Activated CD8-positive, alpha-beta memory T cell treated with anti-CD3 and anti-CD28 coated beads for 4 hours (primary cell): ENCODE measurements around the gene GRK6.
A peak's percentile ranks its signal among the peaks of the same experiment; 100 is the strongest.

Source experiments
- DNase-seq, 2 donors: peaks; one replicate each; pipeline ENCODE4 v3.0.0-alpha.2; 2020; ENCODE audit warnings: low read depth in 2 of 2

The GRK6 gene

DNA sequence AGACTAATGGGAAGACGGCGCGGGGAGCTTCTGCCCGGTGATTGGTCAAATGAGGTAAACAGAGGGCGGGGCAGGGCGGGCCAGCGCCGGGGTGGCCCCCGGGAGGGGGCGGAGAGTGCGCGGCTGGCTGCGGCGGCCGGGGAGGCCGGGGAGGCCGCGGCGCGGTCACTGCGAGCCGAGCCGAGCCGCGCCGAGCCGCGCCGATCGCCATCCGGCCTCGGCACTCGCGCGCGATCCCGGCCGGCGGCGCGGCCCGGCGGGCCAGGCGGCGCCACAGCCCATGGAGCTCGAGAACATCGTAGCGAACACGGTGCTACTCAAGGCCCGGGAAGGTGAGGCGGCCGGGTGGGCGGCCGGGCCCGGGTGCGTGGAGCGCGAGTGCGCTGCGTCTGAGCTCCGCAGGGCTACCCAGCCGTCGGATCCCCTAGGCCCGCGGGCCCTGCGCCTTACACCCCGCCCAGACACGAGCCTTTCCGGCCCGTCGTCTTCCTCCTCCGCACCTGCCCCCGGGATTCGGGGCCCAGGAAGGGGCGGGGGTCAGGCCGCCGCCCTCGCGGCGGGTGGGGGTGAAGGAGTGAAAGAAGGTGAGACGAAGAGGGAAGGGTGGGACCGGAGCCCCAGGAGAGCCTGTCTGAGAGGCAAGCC lies at the start of gene GRK6:
GRK6 (plus strand) TSS at position 111 of the 645 bp plus-strand sequence; CDS start at position 281, 170 bp downstream.
- no peak for DNase-seq

DNA sequence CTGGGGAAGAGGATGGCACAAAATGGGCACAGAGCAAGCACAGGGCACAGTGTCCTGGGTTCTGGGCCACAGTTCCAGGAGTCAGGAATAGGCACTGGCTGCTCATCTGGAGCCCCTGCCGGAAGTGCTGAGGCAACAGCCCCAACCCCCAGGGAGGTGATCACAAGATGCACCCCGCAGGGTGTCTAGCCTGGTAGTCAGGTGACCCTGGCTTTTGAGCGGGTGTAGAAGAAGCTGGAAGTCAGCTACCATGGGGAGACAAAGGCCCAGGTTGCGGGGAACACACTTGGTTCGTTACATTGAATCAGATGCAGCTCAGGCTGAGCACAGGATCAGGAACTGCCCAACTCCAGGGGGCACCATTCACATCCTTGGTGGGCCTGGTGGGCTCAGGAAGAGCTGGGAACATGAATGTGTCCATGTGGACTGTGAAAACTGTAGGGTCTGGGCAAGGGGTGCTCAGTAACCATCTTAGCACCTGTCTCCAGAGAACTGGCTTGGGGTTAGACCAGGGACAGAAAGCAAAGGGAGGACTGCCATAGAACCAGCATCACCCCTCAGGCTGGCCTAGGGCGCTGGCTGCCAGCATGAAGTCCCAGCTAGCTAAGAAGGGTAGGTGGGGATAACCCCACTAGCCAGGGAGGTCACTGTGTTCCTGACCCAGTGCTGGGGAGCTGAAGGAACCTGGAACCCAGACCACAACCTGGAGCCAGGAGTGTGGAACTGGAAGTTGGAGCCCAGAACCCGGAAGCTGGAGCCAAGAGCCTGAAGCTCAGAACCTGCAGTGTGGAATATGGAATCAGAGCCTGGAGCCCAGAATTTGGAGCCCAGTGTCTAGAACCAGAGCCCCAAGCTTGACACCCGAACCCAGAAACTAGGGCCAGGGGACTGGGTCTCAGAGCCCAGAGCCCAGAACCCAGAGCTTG lies 48.4 kb upstream of the GRK6 start:
- DNase-seq = no peak

DNA sequence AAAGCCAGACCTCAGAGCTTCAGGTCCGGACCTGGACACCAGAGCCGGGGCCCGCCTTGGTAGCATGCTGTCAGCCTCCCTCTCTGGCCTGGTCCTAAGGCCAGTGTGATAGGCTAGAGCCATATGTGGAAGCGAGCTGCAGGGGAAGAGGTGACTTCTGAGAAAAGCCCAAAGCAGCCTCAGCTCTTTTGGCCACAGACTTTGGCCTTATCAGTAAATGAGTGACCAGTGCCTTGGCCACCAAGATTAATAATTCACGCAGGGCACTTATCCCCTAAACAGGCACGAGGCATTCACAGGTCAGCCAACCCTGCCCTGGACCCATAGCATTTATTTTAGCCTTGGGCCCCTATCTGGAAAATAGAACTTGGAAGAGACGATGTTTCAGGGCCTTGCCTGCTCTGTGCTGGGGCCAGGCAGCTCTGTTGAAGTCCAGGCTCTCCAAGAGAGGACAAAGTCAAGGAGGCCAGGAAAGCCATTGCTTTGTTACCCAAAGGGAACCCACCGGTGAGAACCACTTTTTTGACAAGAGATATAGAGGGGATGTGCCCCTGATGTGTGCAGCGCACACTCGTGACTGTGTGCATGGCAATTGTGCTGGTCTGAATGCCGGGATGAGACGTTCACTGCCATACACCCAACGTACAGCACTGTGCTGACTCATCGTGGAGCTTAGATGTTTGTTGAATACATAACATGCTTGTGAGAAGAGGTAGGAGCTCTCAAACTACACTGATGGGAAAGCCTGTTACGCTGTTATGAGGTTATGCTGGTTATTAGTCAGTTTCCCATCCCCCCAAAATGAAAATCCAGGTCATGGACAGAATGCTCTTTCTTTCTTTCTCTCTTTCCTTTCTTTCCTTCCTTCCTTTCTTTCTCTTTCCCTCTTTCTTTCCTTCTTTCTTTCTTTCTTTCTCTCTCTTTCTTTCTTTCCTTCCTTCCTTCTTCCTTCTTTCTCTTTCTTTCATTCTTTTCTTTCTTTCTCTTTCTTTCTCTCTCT lies 47.3 kb upstream of the GRK6 start:
- no peak for DNase-seq

DNA sequence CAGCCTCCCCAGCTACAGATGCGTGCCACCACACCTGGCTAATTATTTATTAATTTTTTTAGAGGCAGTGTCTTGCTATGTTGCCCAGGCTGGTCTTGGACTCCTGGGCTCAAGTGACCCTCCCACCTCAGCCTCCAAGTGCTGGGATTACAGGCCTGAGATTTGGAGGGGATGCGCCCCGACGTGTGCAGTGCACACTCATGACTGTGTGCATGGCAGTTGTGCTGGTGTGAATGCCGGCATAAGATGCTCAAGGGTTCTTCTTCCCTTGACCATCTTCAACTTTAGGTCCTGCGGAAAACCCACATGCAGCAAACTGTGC lies 45.7 kb upstream of the GRK6 start:
- DNase-seq = no peak

DNA sequence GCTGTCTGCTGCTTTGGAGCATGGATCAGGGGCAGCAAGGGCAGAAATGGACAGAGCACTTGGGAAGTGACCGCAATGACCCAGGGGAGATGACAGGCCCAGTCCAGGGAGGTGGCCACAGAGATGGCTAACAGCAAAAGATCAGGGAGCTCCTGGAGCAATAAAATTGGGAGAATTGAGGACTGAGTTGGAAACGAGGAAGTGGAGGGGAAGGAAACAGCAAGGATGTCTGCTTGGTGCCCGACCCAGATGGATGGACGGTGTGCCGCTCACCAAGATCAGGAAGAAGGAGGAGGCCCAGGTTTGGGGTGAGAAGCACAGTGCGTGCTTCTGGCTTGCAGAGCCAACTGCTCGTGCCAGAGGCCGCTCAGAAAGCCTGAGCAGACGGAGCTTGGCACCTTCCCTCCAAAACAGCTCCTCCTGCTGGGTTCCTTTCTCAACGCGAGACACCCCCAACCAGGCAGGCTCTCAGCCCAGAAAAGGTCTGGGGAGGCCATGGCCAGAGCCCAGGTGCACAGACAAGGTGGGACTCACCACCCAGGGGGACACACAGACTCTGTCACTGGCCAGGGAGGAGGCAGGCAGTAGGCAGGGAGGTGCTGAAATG lies 44.0 kb upstream of the GRK6 start:
- DNase-seq = no peak

GRCh38 chr5:177383181-177383580 lies 43.3 kb upstream of the GRK6 start:
- no peak for DNase-seq

DNA sequence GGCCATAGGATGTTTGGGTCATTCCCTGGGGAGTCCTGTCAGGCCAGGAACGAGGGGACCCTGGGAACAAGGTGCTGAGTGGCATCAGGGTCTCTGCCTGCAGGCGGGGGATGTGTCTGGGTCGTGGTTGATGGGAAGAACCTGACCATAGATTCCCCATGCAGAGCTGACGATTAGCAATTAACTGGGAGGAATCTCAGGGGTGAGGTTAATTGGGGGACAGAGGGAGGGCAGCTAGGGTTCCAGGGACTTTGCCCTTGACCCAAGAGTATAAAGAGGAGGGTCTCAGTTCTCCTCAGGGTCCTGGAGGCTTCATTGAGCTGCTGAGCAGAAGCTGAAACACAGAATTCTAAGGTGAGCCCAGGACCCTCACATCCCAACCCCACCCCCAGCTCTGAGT lies 42.3 kb upstream of the GRK6 start, which contains the start of gene SLC34A1:
SLC34A1 (plus strand) TSS at position 301 of the 400 bp plus-strand sequence. CDS start 1,308 bp downstream, outside the sequence.
- no peak for DNase-seq

GRCh38 chr5:177385720-177386119 lies 40.8 kb upstream of the GRK6 start:
- DNase-seq = no peak

GRCh38 chr5:177386542-177386941 lies 39.9 kb upstream of the GRK6 start:
- DNase-seq = no peak

DNA sequence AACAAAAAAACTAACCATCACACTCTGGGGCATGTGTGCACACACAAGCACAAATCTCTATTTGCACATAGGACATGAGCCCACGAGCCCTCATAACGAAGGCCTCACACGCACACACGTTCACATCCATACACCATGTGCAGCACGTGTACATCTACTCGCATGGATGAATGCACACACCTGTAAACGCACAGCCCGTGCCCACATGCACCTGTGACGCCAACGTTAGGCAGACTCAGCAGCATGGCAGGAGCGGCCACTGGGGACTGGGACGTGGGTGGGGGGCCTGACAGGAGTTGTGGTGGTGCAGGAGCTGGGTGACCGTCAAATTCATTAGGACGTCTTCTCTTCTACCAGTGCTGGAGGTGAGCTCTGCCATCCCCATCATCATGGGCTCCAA lies 39.1 kb upstream of the GRK6 start:
- DNase-seq = no peak

- DNase-seq = no peak
Measured at GRCh38 chr5:177388521-177389052, 37.9 kb upstream of the GRK6 start.

- DNase-seq = peak in 1 of 2 donors; percentile 24
Measured at GRCh38 chr5:177389241-177390169, 37.0 kb upstream of the GRK6 start.

- peak; percentile 69 to 77 for DNase-seq
Measured at GRCh38 chr5:177390363-177391300, 35.8 kb upstream of the GRK6 start.

- DNase-seq = no peak
Measured at GRCh38 chr5:177392765-177393164, 33.7 kb upstream of the GRK6 start.

- no peak for DNase-seq
Measured at GRCh38 chr5:177393206-177393765, 33.2 kb upstream of the GRK6 start.

DNA sequence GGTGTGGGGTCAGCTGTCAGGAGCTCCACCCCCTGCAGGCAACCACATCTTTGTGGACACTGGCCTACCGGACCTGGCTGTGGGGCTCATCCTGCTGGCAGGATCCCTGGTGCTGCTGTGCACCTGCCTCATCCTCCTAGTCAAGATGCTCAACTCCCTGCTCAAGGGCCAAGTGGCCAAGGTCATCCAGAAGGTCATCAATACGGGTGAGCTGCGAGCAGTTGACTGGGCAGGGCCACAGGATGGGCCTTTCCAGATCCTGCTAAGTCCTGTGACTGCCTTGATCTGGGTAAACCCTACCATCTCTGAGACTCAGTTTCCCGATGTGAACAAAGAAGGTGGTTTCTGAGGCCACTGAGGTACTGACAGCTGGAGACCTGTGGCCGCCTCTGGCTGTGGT lies 32.5 kb upstream of the GRK6 start:
- no peak for DNase-seq

DNA sequence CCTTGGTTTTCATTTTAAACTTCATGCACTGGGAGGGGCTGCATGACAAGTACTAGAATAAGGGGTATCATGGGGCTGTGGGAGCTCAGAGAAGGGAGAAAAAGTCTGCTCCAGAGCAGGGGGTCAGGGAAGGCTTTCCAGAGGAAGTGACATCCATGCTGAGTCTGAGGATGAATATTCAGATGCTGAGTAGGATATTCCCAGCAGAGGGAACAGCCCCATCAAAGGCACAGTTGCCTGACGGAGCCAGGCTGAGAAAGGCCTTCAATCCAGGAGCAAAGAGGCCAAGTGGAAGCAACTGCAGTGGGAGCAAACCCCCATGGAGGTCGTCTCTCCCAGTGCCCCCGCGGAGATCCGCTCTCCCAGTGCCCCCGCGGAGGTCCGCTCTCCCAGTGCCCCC lies 30.4 kb upstream of the GRK6 start:
- DNase-seq = no peak

- DNase-seq = no peak
Measured at GRCh38 chr5:177396807-177397206, 29.7 kb upstream of the GRK6 start.
